Measurements from ENCODE around the gene ADCY9.

- TF ChIP-seq POLR2A (IDR thresholded peaks at IDR 0.05; ENCODE audit: low read length): no peak
- no peak for TF ChIP-seq CTCF (IDR thresholded peaks at IDR 0.05)
- TF ChIP-seq MAZ (IDR thresholded peaks at IDR 0.05; ENCODE audit: borderline replicate concordance, low read depth, low read length): no peak
- TF ChIP-seq EP300 (IDR thresholded peaks at IDR 0.05): no peak
- TF ChIP-seq JUN (IDR thresholded peaks at IDR 0.05): no peak
- TF ChIP-seq MAFK (IDR thresholded peaks at IDR 0.05; ENCODE audit: partially characterized antibody): no peak
- TF ChIP-seq MAX (IDR thresholded peaks at IDR 0.05): no peak
- no peak for TF ChIP-seq USF2 (IDR thresholded peaks at IDR 0.05)
- no peak for TF ChIP-seq PBX3 (IDR thresholded peaks at IDR 0.05)
Observed at GRCh38 chr16:3966681-3967080, 149.6 kb downstream of the ADCY9 start.

Measured in A549 (cell line).